GM18870 (cell line): Measurements from ENCODE around the gene SLC2A1.
"Not testable (repeated sequence)": the region's sequence is repeated elsewhere in the genome, so short reads cannot be mapped to it uniquely, and the experiment has no call there.

Source experiments
- ATAC-seq: cut with Tn5 transposase; IDR thresholded peaks from one replicate; pipeline ENCODE4 v1.9.1; 2021; ENCODE audit warnings: moderate library complexity; ENCODE audit not compliant: unreplicated experiment

SLC2A1 gene

DNA sequence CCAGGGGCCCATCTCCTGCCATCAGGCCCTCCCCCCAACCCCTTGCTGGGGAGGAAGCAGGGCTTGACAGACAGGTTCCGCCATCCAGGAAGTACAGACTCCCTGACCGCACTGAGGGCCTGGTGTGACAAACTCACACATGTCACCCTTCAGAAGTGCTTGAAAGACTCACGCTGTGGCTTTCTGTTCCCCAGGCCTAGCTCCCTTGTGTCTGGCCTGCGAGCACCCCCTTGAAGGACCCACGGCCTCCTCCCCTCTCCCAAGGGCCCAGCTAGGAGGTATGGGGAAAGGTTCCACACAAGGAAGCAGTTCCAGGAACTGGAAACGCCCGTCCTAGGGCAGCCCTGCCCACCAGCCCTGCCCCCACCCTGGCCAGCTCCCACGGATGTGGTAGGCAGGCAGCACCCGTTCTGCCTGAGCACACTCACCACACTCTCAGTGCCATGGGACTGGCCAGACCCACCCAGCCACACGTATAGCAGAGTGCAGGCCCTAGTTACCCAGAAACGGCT is 26.7 kb downstream of the SLC2A1 start:
- peak; percentile 48 for ATAC-seq

DNA sequence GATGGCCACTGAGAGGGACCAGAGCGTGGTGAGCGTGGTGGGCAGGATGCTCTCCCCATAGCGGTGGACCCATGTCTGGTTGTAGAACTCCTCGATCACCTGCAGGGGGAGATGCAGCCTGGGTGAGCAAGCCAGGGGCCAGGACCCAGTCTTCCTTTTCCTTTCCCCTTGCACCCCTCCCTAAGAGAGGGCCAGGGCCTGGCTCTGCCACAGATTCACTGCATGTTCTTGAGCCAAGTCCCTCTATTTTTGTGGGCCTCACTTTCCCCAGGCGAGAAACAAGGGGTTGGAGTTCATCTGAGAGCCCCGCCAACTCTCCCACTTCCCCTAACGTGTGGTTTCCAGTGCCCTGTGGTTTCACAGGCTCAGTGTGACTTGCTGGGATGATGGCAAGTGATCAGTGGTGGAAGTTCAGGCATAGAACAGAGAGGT is 27.5 kb downstream of the SLC2A1 start:
- ATAC-seq, result no peak

DNA sequence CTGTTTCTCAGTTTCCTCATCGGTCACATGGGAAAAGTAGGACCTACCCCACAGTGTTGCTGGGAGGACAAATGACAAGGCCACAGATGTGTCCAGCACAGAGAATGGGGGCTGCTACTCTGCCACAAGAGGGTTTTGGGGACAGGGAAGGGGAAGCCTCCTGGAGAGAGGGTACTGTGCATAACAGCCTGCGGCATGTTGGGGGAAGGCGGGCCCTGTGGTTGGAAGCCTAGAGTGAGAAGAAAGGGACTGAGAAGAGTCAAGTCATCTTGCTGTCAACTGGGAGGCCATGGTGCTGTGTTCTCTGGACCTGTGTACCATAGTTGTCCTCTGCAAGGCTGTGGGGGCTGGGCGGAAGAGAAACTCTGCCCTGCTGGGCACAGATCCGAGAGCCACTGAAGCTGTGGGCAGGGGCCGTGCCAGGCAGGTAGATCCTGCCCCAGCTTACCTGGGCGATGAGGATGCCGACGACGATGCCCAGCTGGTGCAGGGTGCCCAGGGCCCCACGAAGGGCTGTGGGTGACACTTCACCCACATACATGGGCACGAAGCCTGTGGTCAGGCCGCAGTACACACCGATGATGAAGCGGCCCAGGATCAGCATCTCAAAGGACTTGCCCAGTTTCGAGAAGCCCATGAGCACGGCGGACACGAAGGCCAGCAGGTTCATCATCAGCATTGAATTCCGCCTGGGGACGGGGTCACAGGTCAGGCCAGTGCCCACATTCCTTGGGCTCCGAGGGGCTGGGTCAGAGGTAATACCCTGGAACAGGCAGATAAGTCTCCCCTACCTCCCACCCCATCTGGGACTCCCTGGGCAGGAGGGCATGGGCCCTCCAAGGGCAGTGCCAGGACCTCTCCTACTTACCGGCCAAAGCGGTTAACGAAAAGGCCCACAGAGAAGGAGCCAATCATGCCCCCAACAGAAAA is 28.2 kb downstream of the SLC2A1 start:
- ATAC-seq, result no peak

DNA sequence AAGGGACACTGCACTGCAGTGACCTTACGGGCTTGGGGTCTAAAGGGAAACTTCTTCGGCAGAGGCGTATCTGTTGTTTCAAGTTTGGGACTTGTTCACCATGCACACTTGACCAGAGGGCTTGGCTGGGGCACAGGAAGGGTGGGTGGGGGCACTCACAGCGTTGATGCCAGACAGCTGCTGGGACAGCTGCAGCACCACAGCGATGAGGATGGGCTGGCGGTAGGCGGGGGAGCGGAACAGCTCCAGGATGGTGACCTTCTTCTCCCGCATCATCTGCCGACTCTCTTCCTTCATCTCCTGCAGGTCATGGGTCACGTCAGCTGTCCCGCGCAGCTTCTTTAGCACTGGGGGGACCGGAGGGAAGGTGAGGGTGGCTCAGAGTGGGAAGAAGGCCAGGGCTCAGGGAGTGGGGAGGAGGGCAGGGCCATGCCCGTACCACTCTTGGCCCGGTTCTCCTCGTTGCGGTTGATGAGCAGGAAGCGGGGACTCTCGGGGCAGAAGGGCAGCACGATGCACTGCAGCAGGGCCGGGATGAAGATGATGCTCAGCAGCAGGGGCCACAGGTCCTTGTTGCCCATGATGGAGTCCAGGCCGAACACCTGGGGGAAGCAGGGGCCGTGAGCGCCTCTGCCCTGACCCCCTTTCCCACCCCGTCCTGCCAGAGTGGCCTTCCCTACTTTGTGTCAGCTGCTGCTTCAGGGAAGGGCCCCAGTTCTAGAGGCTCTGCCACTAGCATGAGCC is 29.1 kb downstream of the SLC2A1 start:
- no peak for ATAC-seq

DNA sequence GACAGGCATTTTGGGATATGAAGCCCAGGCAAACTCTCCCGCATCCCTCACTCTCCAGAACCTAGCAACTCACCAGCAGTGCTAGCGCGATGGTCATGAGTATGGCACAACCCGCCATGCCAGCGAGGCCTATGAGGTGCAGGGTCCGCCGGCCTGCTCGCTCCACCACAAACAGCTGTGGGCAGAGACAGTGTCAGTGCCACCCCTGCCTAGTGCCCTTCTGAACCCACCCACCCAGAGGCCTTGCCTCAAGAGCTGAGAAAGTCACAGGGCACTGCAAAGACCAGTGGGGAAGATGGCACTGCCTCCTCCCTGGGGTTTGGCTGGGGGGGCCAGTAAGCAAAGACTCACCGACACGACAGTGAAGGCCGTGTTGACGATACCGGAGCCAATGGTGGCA is 29.8 kb downstream of the SLC2A1 start:
- no peak for ATAC-seq

DNA sequence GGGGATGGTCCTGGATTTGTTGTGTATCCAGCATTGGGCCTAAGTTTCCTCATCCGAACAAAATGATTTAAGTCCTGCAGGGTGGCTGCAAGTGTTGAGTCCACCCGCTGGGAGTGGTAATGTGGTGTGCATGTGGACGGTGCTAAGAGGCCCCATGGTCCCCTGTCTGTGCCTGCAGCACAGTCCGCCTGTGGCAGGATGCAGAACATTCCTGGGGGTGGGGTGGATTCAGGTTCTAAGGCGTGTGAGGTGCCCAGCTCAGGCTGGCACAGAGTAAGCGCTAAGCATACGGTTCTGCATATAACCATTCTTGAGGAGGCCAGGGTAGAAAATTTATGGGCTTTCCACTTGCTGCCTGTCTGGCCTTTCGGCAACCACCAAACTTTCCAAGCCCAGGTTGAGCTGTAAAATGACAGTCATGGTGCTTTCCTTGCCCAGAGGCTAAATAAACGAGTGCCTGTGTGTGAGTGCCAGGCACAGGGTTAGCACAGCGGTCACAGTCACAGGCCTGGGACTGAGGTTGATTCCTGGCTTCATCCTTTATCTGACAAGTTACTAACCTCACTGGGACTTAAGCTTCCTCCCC is 30.7 kb downstream of the SLC2A1 start:
- no peak for ATAC-seq

DNA sequence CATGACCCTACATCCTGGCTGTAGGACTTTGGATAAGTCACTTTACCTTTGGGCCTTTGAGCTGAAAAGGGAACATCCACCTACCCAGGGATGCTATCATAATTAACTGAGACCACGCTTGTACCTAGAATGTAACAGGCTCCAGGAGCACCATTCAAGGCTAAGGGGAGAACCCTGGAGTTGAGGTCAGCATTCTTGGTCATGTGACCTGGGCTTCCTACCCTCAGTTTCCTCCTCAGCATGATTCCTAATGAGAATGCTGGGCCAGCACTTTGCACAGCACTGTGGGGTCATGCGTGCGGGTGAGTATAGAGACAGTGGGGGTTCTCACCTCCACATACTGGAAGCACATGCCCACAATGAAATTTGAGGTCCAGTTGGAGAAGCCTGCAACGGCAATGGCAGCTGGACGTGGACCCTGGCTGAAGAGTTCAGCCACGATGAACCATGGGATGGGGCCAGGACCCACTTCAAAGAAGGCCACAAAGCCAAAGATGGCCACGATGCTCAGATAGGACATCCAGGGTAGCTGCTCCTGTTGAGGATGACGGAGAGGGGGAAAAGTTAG is 31.3 kb downstream of the SLC2A1 start:
- ATAC-seq, result no peak

DNA sequence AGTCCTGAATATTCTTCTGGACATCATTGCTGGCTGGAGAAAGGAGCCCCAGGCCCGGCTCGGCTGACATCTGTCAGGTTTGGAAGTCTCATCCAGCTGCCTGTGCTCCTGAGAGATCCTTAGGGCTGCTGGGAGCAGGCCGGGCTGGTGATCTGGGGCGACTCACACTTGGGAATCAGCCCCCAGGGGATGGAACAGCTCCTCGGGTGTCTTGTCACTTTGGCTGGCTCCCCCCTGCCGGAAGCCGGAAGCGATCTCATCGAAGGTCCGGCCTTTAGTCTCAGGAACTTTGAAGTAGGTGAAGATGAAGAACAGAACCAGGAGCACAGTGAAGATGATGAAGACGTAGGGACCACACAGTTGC is 31.8 kb downstream of the SLC2A1 start:
- ATAC-seq, result no peak

DNA sequence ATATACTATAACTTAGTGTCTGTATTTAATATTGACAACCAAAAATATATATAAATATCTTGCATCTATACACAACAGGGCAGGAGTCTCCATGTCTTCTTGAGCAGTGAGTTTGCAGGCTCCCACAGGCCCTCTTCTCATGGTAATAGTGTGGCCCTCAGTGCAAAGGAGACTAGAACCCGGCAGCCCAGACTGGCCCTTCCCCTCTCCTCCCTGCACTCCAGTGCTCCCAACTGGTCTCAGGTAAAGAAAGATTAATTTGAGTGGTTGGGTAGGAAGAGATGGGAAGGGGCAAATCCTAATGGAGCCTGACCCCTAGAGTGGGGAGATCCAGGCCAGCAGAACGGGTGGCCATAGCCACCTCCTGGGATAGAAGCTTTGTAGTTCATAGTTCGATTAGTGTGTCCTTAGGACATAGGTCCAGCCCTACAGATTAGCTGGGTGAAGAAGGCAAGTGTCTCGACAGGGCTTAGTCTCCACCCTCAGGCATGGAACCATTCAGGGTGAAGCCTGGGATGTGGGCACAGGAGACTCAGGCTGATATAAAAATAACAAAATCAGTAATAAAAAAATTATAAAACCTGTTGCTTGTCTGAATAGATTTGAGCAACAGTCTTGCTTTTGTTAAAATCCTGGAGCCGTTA is 32.3 kb downstream of the SLC2A1 start:
- ATAC-seq, result no peak

DNA sequence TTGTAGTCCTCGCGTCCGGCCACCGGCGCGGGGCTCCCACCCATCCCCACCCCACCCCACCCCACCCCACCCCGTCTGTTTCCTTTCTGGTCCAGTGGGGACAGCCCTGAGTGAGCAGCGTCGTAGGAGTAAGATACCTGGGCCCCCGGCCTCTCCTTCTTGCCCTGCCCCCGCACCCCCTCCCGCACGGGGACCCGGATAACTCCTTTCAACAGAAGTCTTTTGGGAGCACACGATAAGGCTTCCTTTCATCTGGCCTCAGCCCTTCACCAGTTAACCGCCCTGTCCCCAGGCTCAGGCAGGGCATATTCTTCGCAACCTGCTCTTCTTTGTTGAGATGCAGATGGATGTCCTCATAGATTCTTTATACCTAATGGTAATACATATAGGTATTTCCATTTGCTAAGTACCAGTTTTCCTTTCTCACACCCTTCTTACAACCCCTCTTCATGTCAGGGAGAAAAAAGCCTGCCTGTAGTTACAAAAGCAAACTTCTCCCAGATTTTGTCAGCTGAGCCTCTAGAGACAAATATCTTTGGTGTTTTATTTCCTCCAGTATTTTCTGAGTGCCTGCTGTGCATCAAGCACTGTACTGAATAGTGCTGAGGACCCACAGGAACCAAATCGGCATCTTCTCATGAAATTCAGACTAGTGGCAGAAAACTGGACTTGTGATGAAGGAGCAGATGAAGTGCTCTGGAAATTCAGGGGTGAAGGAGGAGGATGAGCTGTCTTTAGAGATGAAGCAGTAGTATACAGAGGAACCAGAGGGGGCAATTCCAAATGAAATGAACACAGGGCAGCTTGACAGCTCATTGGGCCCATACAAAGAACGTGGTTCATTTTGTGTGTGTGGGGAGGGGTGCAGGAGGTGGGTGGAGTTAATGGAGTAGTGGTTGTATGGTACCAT is 33.6 kb downstream of the SLC2A1 start:
- no peak for ATAC-seq

DNA sequence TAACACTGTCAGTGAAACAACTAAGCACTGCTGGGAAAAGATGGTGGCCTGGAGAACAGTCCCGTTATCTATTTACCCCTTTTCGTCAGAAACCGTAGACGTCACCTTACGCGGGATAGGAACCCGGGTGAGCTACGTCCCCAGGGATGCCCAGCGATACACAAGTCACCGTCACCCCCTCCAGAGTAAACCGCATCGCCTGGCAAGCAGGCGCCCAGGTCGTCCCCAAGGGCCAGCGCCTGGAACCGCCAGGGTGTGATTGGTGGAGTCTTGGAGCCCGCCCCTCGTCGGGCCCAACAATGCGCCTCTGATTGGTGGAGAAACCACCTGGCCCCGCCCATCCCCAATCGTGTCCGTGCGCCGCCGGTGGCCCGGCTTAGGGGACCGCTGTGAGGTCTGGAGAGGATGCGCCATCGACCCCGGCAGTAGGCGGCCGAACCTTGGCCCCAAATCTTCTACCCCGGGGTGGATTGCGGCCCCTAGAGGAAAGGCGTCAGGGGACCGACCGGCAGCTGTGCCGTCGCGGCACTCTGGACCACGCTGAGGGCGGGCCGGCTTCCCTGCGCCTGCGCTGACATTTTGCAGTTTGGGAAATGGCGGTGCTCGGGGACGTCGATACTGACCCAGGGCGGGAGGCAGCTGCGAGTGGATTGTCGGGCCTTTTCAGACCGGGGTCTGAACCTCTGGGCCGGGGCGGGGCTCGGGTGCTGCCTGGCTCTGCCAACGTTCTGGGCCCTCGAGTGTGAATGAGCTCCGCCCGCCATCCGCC is 34.4 kb downstream of the SLC2A1 start:
- peak; percentile 63 for ATAC-seq

DNA sequence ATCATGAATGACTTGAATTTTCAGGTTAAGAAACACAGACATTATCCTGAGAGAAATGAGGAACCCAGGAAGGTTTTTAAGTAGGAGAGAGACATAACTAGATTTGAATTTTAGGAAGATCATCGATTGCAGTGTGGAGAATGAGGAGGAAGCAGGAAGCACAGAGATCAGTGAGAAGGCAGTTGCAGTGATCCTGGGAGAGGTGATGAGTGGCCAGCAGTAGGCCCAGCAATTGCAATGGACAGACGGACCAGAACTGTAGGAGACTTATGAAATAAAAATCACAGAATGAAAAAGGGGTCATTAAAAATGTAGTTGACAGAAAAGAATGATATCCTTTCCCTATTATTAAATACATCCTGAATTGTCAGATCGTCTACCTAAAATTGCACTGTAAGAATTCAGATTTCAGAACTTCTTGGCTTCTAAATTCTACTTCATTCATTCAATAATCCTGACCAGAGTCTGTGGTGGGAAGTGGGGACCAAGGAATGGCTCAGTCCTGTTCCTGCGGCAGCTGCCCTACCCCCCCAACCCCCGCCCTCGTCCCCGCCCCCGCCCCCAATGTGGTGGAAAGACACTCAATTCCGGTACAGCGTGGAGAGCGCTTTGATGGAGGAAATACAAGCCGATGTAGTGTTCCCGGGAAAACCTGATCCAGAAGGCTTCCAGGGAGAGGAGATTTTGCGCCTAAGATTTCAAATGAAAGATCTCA is 35.1 kb downstream of the SLC2A1 start:
- ATAC-seq, result no peak

DNA sequence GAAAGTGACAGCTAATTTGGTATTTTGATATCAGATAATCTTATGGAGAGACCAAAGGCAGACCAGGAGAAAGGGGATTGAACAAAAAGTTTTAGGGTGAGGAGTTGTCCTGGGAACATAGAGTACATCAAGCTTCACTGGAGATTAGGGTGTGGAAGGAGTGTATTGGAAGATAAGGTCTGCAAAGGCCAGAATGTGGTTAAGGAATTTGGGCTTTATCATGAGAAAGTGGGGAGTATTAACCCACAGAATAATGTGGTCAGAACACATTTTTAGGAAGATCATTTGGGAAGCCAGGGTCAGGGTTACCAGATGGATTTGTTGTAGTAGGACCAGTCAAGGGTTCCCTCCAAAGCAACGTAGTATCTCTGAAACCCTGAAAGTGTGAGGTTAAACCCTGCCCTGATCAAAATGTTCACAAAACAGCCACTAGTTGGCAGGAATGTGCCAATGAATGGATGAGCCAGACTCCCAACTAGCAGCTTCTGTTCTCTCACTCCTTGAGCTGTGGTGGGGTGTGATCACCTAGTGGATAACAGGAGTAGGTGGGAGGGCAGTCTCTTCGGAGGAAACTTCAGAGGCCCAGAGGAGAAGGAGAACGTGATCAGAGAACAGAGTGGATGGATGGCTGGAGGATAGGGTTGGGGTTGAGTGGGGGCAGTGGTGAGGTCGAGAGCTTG is 35.8 kb downstream of the SLC2A1 start:
- peak; percentile 34 for ATAC-seq

DNA sequence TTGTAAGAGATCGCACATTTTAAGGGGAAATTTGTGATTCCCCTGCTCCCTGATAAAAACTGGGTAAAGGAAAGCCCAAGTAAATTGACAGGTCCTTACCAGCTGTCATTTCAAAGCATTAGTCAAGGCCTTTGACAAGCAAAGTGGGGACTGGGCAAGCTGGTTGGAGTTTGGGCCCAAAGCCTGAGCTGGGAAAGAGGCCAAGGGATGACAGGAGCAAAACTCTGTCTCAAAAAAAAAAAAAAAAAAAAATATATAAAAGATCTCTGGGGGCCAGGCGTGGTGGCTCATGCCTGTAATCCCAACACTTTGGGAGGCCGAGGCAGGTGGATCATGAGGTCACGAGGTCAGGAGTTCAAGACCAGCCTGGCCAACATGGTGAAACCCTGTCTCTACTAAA is 36.9 kb downstream of the SLC2A1 start:
- no peak for ATAC-seq

DNA sequence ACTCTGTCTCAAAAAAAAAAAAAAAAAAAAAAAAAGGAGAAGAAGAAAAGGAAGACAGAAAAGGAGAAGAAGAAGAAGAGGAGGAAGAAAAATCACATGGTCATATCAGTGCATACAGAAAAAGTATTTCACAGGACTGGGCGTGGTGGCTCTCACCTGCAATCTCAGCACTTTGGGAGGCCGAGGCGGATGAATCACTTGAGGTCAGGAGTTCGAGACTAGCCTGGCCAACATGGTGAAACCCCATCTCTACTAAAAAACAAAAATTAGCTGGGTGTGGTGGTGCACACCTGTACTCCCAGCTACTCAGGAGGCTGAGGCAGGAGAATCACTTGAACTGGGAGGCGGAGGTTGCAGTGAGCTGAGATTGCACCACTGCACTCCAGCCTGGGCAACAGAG is 39.0 kb downstream of the SLC2A1 start:
- not testable (repeated sequence) for ATAC-seq

DNA sequence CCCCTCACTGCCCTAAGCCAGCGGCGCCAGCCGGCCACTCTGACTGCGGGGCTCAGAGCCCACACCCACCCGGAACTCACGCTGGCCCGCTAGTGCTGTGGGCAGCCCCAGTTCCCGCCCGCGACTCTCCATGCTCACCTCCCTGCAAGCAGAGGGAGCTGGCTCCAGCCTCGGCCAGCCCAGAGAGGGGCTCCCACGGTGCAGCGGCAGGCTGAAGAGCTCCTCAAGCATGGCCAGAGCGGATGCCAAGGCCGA is 41.5 kb downstream of the SLC2A1 start:
- no peak for ATAC-seq

DNA sequence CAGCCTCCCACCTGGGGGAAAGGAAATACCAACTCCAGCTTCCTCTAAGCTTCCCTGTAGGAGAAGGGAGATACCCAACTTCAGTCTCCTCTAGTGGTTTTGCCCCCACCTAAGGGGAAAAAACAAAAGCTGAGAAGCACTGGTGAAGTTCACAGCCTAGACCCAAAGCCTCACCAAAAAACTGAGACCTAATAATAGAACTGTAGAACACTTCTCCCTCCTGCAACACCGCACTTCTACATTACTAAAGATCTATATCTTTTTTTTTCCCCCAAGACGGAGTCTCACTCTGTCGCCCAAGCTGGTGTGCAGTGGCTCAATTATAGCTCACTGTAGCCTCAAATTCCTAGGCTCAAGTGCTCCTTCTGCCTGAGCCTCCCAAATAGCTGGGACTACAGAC is 43.2 kb downstream of the SLC2A1 start:
- ATAC-seq, result no peak

DNA sequence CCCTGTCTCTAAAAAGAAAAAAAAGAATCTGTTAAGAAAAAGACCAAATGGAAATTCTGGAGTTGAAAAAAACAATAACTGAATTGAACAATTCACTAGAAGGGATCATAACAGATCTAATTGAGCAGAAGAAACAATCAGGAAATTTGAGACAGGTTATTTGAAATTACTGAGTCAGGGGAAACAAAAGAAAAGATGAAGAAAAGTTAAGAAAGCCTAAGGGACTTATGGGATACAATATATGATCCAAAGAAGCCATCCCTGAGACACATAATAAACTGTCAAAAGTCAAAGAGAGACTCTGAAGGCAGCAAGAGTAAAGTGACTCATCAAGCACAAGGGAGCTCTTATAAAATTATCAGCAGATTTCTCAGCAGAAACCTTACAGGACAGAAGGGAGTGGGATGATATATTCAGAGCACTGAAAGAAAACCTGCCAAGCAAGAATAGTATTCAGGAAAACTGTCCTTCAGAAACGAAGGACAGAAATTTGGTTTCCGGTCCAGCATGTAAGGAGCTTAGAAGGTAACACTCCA is 44.5 kb downstream of the SLC2A1 start:
- no peak for ATAC-seq
